ENCODE results near the gene PTPRD.

DNA sequence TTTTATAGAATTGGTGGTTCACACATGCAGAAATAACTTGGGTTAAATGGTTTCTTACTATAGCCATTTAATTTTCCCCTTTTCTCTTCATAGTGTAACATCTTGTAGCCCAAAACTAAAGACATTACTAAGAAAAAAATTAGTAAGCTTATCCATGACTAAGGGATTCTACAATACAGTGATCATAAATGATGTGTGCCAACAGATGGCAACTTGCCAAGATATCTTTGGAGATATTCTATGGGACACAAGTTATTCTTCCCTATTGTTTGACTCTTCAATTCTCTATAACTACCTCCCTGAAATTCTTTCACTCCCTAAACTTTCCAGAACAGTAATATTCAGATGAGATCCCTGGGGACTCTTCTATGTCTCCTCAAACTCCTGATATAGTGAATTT is 580.6 kb downstream of the PTPRD start:
- TF ChIP-seq, protein P1, sequence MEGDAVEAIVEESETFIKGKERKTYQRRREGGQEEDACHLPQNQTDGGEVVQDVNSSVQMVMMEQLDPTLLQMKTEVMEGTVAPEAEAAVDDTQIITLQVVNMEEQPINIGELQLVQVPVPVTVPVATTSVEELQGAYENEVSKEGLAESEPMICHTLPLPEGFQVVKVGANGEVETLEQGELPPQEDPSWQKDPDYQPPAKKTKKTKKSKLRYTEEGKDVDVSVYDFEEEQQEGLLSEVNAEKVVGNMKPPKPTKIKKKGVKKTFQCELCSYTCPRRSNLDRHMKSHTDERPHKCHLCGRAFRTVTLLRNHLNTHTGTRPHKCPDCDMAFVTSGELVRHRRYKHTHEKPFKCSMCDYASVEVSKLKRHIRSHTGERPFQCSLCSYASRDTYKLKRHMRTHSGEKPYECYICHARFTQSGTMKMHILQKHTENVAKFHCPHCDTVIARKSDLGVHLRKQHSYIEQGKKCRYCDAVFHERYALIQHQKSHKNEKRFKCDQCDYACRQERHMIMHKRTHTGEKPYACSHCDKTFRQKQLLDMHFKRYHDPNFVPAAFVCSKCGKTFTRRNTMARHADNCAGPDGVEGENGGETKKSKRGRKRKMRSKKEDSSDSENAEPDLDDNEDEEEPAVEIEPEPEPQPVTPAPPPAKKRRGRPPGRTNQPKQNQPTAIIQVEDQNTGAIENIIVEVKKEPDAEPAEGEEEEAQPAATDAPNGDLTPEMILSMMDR (IDR thresholded peaks at IDR 0.05 in 4 of 5, conservative IDR thresholded peaks at IDR 0.05 in 1 of 5), result no peak
- TF ChIP-seq POLR2A (IDR thresholded peaks at IDR 0.05), result no peak
